ENCODE data around the gene PRIMPOL. TPM values are rescaled to one million over a fixed set of nuclear protein-coding genes. Genes with fewer than 3 reads are reported as not detected.

PRIMPOL gene
- total and polyA plus RNA-seq, 2 of the 4 experiments (the other 2 are of a cell fraction), result 5.6 to 8.8 TPM

DNA sequence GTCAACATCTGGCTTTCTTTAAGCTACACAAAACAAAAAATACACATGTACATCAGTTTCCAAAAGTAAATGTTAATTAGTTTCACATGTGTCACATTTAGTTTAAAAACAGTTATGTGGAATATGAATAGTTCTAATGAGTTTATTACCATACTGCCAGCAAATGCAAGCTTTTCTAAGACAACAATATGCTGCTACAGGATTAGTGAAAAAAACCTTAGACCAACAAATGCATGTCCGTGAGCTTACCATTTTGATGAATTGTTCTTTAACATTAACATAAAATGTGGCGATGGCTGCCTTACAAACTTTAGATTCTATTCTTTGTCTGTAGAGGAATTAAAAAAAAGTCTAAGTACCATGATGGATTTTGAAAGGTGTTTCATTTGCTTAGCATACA lies 52.6 kb downstream of the PRIMPOL start:
- H3K56ac ChIP-seq (ENCODE audit: extremely low read depth, insufficient read depth, low read length), result no peak overlapping the region
- H3K18ac ChIP-seq (ENCODE audit: low read depth, low read length), result no peak overlapping the region
- H4K5ac ChIP-seq (ENCODE audit: low read depth, low read length), result no peak overlapping the region
- no peak overlapping the region for H2AK9ac ChIP-seq (replicated peaks; ENCODE audit: low read depth, low read length, poor library complexity)
- no peak overlapping the region for H4K8ac ChIP-seq (ENCODE audit: low read depth in 2 of 2, low read length in 2 of 2)
- H2BK5ac ChIP-seq (ENCODE audit: low read depth, low read length, poor library complexity, severe bottlenecking), result no peak overlapping the region
- H2BK120ac ChIP-seq (ENCODE audit: low read depth, low read length), result no peak overlapping the region
- CTCF ChIA-PET, result no interaction called here
- no peak overlapping the region for H3K14ac ChIP-seq (replicated peaks; ENCODE audit: low read depth, low read length)
- in situ Hi-C loops (cut with MboI; ENCODE audit: low sequenced_read_pairs), result no loop called here
- no peak overlapping the region for H3K9ac ChIP-seq (ENCODE audit: low read depth, low read length)
- no peak overlapping the region for H3K27ac ChIP-seq (ENCODE audit: insufficient read depth, low read length)
- TF ChIP-seq SMC3 (IDR thresholded peaks at IDR 0.05; ENCODE audit: low read depth, low read length) (no peak), BHLHE40 (IDR thresholded peaks at IDR 0.05; ENCODE audit: low read depth, low read length) (no peak), POLR2A (IDR thresholded peaks at IDR 0.05; ENCODE audit: low read depth, low read length) (no peak), RCOR1 (IDR thresholded peaks at IDR 0.05; ENCODE audit: insufficient replicate concordance, low read length) (no peak), MAZ (IDR thresholded peaks at IDR 0.05; ENCODE audit: borderline replicate concordance, low read depth, low read length) (no peak), MXI1 (IDR thresholded peaks at IDR 0.05; ENCODE audit: borderline replicate concordance, low read depth, low read length) (no peak), RFX5 (IDR thresholded peaks at IDR 0.05; ENCODE audit: low read depth, low read length) (no peak), RAD21 (IDR thresholded peaks at IDR 0.05; ENCODE audit: low read length) (no peak), CEBPB (IDR thresholded peaks at IDR 0.05; ENCODE audit: low read depth, low read length) (no peak)
- TF ChIP-seq, protein P1, sequence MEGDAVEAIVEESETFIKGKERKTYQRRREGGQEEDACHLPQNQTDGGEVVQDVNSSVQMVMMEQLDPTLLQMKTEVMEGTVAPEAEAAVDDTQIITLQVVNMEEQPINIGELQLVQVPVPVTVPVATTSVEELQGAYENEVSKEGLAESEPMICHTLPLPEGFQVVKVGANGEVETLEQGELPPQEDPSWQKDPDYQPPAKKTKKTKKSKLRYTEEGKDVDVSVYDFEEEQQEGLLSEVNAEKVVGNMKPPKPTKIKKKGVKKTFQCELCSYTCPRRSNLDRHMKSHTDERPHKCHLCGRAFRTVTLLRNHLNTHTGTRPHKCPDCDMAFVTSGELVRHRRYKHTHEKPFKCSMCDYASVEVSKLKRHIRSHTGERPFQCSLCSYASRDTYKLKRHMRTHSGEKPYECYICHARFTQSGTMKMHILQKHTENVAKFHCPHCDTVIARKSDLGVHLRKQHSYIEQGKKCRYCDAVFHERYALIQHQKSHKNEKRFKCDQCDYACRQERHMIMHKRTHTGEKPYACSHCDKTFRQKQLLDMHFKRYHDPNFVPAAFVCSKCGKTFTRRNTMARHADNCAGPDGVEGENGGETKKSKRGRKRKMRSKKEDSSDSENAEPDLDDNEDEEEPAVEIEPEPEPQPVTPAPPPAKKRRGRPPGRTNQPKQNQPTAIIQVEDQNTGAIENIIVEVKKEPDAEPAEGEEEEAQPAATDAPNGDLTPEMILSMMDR (conservative IDR thresholded peaks at IDR 0.05; ENCODE audit: low read depth, low read length), result no peak
- no peak overlapping the region for H2AFZ ChIP-seq (replicated peaks; ENCODE audit: low read length, poor library complexity)
- POLR2A ChIA-PET (ENCODE audit: unreplicated experiment), result no interaction called here
- H3K27me3 ChIP-seq (ENCODE audit: control insufficient read depth, insufficient read depth, low read length), result no peaks in the 10 kb centered on the region
- no peaks in the 10 kb centered on the region for H3K9me1 ChIP-seq (ENCODE audit: insufficient read depth, low read length)
- H3K23ac ChIP-seq (ENCODE audit: low read depth, low read length), result no peak overlapping the region
- H2BK20ac ChIP-seq (ENCODE audit: low read depth, low read length), result no peak overlapping the region
- DNase-seq (no peak), ATAC-seq (ENCODE audit: low read depth) (no peak)
- H3K36me3 ChIP-seq (ENCODE audit: control insufficient read depth, insufficient read depth, low read length), result peaks cover 1% of the 10 kb centered on the region; the same call in 1 of the 2 replicates
- no peak overlapping the region for H4K91ac ChIP-seq (ENCODE audit: insufficient read depth, low read depth, low read length)
- H3K79me1 ChIP-seq (ENCODE audit: low read depth in 1 of 2, low read length in 2 of 2), result peaks cover 2 to 4% of the 10 kb centered on the region in 2 experiments; a peak in 2 of 4 replicates
- H2BK15ac ChIP-seq (ENCODE audit: low read depth, low read length), result no peak overlapping the region
- intact Hi-C loops (cut with micrococcal nuclease), result no loop called here
- no peak overlapping the region for H3K4ac ChIP-seq (ENCODE audit: low read depth, low read length)
- no CpG with 5 or more reads among the region's 2 CpGs for WGBS, 2 experiments (ENCODE audit: extremely low coverage in 2 of 2, insufficient read length in 1 of 2)
- H3K4me2 ChIP-seq (ENCODE audit: low read depth, low read length), result no peak overlapping the region
- dilution Hi-C loops (cut with HindIII; ENCODE audit: low sequenced_read_pairs, unreplicated experiment), result no loop called here
- no peak overlapping the region for H3K4me3 ChIP-seq (ENCODE audit: insufficient read depth, low read depth, low read length)
- BruUV-seq (replicated peaks), result no TSS peak
- peaks cover 4% of the 10 kb centered on the region for H3K4me1 ChIP-seq (ENCODE audit: control insufficient read depth, insufficient read depth, low read length)
- H3K9me3 ChIP-seq (ENCODE audit: control insufficient read depth, insufficient read depth, low read length), result no peaks in the 10 kb centered on the region
- no peak overlapping the region for H2AK5ac ChIP-seq (ENCODE audit: low read depth, low read length)
- no peaks in the 10 kb centered on the region for H4K20me1 ChIP-seq (ENCODE audit: insufficient read depth, low read length)

All from IMR-90 (cell line).